Spleen (tissue), 7 donors: ENCODE measurements around the gene FRMD4A.

Experiments
- POLR2A ChIP-seq, 3 donors: fragments of 450-650 bp; IDR thresholded peaks; one replicate each; pipeline ENCODE4 v1.5.1; 2017; ENCODE audit warnings: antibody characterized with exemption in 3 of 3, mild to moderate bottlenecking in 1 of 3
- TF ChIP-seq, protein P1 (sequence below), 11 experiments: fragments of 200-600 bp in 7 of 11; fragments of 450-650 bp in 4 of 11; sonication (generic) in 4 of 11; IDR thresholded peaks in 8 of 11; conservative IDR thresholded peaks in 3 of 11; 1 replicate in 7 of 11; 2 replicates in 4 of 11; pipeline versions ENCODE4 v1.4.0 to v1.8.0; 2016 to 2021; ENCODE audit warnings: antibody characterized with exemption in 11 of 11, inconsistent platforms in 4 of 11, mild to moderate bottlenecking in 1 of 11
- donor health status: DM: no; HTN: no; CAD: no; lungs with moderate emphysema.
- donor health status: DM: no; HTN: no; CAD: no.
- donor health status: DM: no; HTN: no; CAD: no.

- no peak for TF ChIP-seq POLR2A (IDR thresholded peaks at IDR 0.05)
- TF ChIP-seq, protein P1, sequence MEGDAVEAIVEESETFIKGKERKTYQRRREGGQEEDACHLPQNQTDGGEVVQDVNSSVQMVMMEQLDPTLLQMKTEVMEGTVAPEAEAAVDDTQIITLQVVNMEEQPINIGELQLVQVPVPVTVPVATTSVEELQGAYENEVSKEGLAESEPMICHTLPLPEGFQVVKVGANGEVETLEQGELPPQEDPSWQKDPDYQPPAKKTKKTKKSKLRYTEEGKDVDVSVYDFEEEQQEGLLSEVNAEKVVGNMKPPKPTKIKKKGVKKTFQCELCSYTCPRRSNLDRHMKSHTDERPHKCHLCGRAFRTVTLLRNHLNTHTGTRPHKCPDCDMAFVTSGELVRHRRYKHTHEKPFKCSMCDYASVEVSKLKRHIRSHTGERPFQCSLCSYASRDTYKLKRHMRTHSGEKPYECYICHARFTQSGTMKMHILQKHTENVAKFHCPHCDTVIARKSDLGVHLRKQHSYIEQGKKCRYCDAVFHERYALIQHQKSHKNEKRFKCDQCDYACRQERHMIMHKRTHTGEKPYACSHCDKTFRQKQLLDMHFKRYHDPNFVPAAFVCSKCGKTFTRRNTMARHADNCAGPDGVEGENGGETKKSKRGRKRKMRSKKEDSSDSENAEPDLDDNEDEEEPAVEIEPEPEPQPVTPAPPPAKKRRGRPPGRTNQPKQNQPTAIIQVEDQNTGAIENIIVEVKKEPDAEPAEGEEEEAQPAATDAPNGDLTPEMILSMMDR (IDR thresholded peaks at IDR 0.05 in 8 of 11, conservative IDR thresholded peaks at IDR 0.05 in 3 of 11), result no peak
These were observed 339.8 kb downstream of the FRMD4A start for GRCh38 chr10:13990946-13991345.
